ENCODE data around the gene BUB1B.
"Not testable (repeated sequence)": the region's sequence is repeated elsewhere in the genome, so short reads cannot be mapped to it uniquely, and the experiment has no call there.

BUB1B gene

DNA sequence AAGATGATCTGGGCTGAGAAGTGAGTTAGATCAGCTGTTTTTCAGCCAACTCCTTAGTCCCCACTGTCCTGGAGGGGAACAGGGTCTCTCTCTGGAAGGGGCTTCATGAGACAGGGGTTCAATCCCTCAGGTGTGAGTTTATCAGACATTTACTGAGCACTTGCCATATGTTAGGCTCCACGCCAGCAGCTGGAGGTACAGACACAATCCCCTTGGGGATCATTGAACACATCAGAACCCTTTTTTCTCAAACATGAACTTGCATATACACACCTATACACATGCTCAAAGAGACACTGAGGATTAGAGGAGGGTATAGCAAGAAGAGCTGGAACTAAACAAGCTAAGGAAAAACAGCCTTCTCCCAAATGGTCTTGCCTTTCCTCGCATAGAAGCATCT is 46.7 kb upstream of the BUB1B start:
- H3K4me1 ChIP-seq (ENCODE audit: low read length), result peaks cover 42% of the 10 kb centered on the region
- H3K36me3 ChIP-seq (replicated peaks; ENCODE audit: insufficient read depth, low read length), result no peaks in the 10 kb centered on the region
- no peaks in the 10 kb centered on the region for H3K79me2 ChIP-seq (ENCODE audit: low read length)
- TF ChIP-seq EZH2 (optimal IDR thresholded peaks at IDR 0.05; ENCODE audit: low read depth, low read length) (no peak), EZH2phosphoT487 (IDR thresholded peaks at IDR 0.05; ENCODE audit: low read length) (no peak), CTCF (IDR thresholded peaks at IDR 0.05; ENCODE audit: low read length) (no peak)
- no peak overlapping the region for H3K4me3 ChIP-seq (ENCODE audit: low read length)
- no peak overlapping the region for H3K4me2 ChIP-seq (ENCODE audit: low read depth, low read length)
- no peak overlapping the region for H3K9ac ChIP-seq (ENCODE audit: low read length)
- no peak overlapping the region for H2AFZ ChIP-seq (ENCODE audit: low read length)
- H3K27me3 ChIP-seq (replicated peaks; ENCODE audit: insufficient read depth, low read length), result no peaks in the 10 kb centered on the region
- H3K9me2 ChIP-seq (replicated peaks; ENCODE audit: insufficient read depth, low read length), result no peaks in the 10 kb centered on the region
- no peak overlapping the region for H3K27ac ChIP-seq (ENCODE audit: low read length)
- no peak for DNase-seq
- no peaks in the 10 kb centered on the region for H4K20me1 ChIP-seq (ENCODE audit: insufficient read depth, low read length)
- H3K9me3 ChIP-seq (replicated peaks; ENCODE audit: insufficient read depth, low read length), result no peaks in the 10 kb centered on the region
- peaks cover 22% of the 10 kb centered on the region for H3F3A ChIP-seq (ENCODE audit: insufficient read depth, low read length)

DNA sequence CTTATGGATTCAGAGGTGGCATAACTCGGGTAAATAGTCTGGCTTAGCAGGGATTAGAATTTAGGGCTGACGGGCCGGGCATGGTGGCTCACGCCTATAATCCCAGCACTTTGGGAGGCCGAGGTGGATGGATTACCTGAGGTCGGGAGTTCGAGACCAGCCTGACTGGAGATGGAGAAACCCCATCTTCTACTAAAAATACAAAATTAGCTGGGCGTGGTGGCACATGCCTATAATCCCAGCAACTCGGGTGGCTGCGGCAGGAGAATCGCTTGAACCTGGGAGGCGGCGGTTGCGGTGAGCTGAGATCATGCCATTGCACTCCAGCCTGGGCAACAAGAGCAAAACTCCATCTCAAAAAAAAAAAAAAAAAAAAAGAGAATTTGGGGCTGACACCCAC is 45.8 kb upstream of the BUB1B start:
- peak overlapping the region; percentile 73; the same call in 1 of the 2 replicates for H3K27ac ChIP-seq (ENCODE audit: low read length)

GRCh38 chr15:40115670-40116093 is 45.2 kb upstream of the BUB1B start:
- peak overlapping the region; percentile 30 for H2AFZ ChIP-seq (ENCODE audit: low read length)
- no peaks in the 10 kb centered on the region for H3K9me2 ChIP-seq (replicated peaks; ENCODE audit: insufficient read depth, low read length)
- DNase-seq, result peak; percentile 89
- peaks cover 17% of the 10 kb centered on the region for H3F3A ChIP-seq (ENCODE audit: insufficient read depth, low read length)
- no peak overlapping the region for H3K4me3 ChIP-seq (ENCODE audit: low read length)
- no peak for TF ChIP-seq EZH2 (optimal IDR thresholded peaks at IDR 0.05; ENCODE audit: low read depth, low read length)
- TF ChIP-seq CTCF (IDR thresholded peaks at IDR 0.05; ENCODE audit: low read length), result no peak
- no peak for TF ChIP-seq EZH2phosphoT487 (IDR thresholded peaks at IDR 0.05; ENCODE audit: low read length)
- H4K20me1 ChIP-seq (ENCODE audit: insufficient read depth, low read length), result no peaks in the 10 kb centered on the region
- no peaks in the 10 kb centered on the region for H3K79me2 ChIP-seq (ENCODE audit: low read length)
- H3K9me3 ChIP-seq (replicated peaks; ENCODE audit: insufficient read depth, low read length), result no peaks in the 10 kb centered on the region
- peaks cover 37% of the 10 kb centered on the region for H3K4me1 ChIP-seq (ENCODE audit: low read length)
- no peaks in the 10 kb centered on the region for H3K27me3 ChIP-seq (replicated peaks; ENCODE audit: insufficient read depth, low read length)
- no peaks in the 10 kb centered on the region for H3K36me3 ChIP-seq (replicated peaks; ENCODE audit: insufficient read depth, low read length)
- peak overlapping the region; percentile 54 for H3K4me2 ChIP-seq (ENCODE audit: low read depth, low read length)
- H3K9ac ChIP-seq (ENCODE audit: low read length), result peak overlapping the region; percentile 44; the same call in 1 of the 2 replicates
- H3K27ac ChIP-seq (ENCODE audit: low read length), result peak overlapping the region; percentile 73

More for the DNA sequence above, 45.8 kb upstream of the BUB1B start:
- peaks cover 17% of the 10 kb centered on the region for H3F3A ChIP-seq (ENCODE audit: insufficient read depth, low read length)
- DNase-seq; H3K9me2 ChIP-seq (replicated peaks; ENCODE audit: insufficient read depth, low read length); H4K20me1 ChIP-seq (ENCODE audit: insufficient read depth, low read length); H3K79me2 ChIP-seq (ENCODE audit: low read length); H3K27me3 ChIP-seq (replicated peaks; ENCODE audit: insufficient read depth, low read length); H3K36me3 ChIP-seq (replicated peaks; ENCODE audit: insufficient read depth, low read length); H3K9me3 ChIP-seq (replicated peaks; ENCODE audit: insufficient read depth, low read length); H2AFZ ChIP-seq (ENCODE audit: low read length); H3K4me3 ChIP-seq (ENCODE audit: low read length): not testable (repeated sequence)
- peak overlapping the region; percentile 54; the same call in 1 of the 2 replicates for H3K4me2 ChIP-seq (ENCODE audit: low read depth, low read length)
- peaks cover 37% of the 10 kb centered on the region for H3K4me1 ChIP-seq (ENCODE audit: low read length)
- peak overlapping the region; percentile 44; the same call in 1 of the 2 replicates for H3K9ac ChIP-seq (ENCODE audit: low read length)

- no peaks in the 10 kb centered on the region for H3K9me2 ChIP-seq (replicated peaks; ENCODE audit: insufficient read depth, low read length)
- H3K9me3 ChIP-seq (replicated peaks; ENCODE audit: insufficient read depth, low read length), result no peaks in the 10 kb centered on the region
- TF ChIP-seq CTCF (IDR thresholded peaks at IDR 0.05; ENCODE audit: low read length), result no peak
- TF ChIP-seq EZH2phosphoT487 (IDR thresholded peaks at IDR 0.05; ENCODE audit: low read length), result no peak
- TF ChIP-seq EZH2 (optimal IDR thresholded peaks at IDR 0.05; ENCODE audit: low read depth, low read length), result no peak
- H3F3A ChIP-seq (ENCODE audit: insufficient read depth, low read length), result peaks cover 10% of the 10 kb centered on the region
- no peak overlapping the region for H3K4me2 ChIP-seq (ENCODE audit: low read depth, low read length)
- no peaks in the 10 kb centered on the region for H3K79me2 ChIP-seq (ENCODE audit: low read length)
- H3K4me1 ChIP-seq (ENCODE audit: low read length), result peaks cover 12% of the 10 kb centered on the region
- no peak overlapping the region for H3K9ac ChIP-seq (ENCODE audit: low read length)
- no peak overlapping the region for H2AFZ ChIP-seq (ENCODE audit: low read length)
- no peak overlapping the region for H3K4me3 ChIP-seq (ENCODE audit: low read length)
- no peaks in the 10 kb centered on the region for H4K20me1 ChIP-seq (ENCODE audit: insufficient read depth, low read length)
- H3K36me3 ChIP-seq (replicated peaks; ENCODE audit: insufficient read depth, low read length), result no peaks in the 10 kb centered on the region
- H3K27ac ChIP-seq (ENCODE audit: low read length), result no peak overlapping the region
- H3K27me3 ChIP-seq (replicated peaks; ENCODE audit: insufficient read depth, low read length), result no peaks in the 10 kb centered on the region
- no peak for DNase-seq
These were observed 42.4 kb upstream of the BUB1B start for GRCh38 chr15:40118473-40118872.

Data from MM.1S (cell line).